H9 (cell line): Measurements from ENCODE around the gene SHC4. TPM values are rescaled to one million over a fixed set of nuclear protein-coding genes. Genes with fewer than 3 reads are reported as not detected.

Source experiments
- DNase-seq: peaks from one replicate; pipeline ENCODE4 v3.0.0-alpha.2; 2017
- H2AFZ ChIP-seq: one replicate; pipeline ENCODE4 v1.6.1; 2013; ENCODE audit warnings: mild to moderate bottlenecking, low read length, control low read depth, moderate library complexity
- H2AK5ac ChIP-seq: 2 replicates; pipeline ENCODE4 v1.6.1; 2013; ENCODE audit warnings: low read length, control low read depth, mixed read lengths; ENCODE audit not compliant: insufficient read length
- H2BK120ac ChIP-seq: one replicate; pipeline ENCODE4 v1.6.1; 2013; ENCODE audit warnings: low read depth, mild to moderate bottlenecking, low read length, control low read depth, inconsistent platforms; ENCODE audit not compliant: poor library complexity, severe bottlenecking
- H2BK12ac ChIP-seq: 2 replicates; pipeline ENCODE4 v1.6.1; 2013; ENCODE audit warnings: low read length, control low read depth, mixed read lengths, low read depth; ENCODE audit not compliant: insufficient read length
- H2BK15ac ChIP-seq: 2 replicates; pipeline ENCODE4 v1.6.1; 2013; ENCODE audit warnings: low read depth, low read length, control low read depth
- H2BK20ac ChIP-seq: one replicate; pipeline ENCODE4 v1.6.1; 2013; ENCODE audit warnings: low read depth, mild to moderate bottlenecking, low read length, control low read depth, inconsistent platforms; ENCODE audit not compliant: poor library complexity, severe bottlenecking
- H2BK5ac ChIP-seq: 2 replicates; pipeline ENCODE4 v1.6.1; 2013; ENCODE audit warnings: low read length, control low read depth, mixed read lengths; ENCODE audit not compliant: insufficient read length
- H3K14ac ChIP-seq: 2 replicates; pipeline ENCODE4 v1.6.1; 2013; ENCODE audit warnings: low read length, control low read depth; ENCODE audit not compliant: insufficient read depth
- H3K18ac ChIP-seq: 2 replicates; pipeline ENCODE4 v1.6.1; 2013; ENCODE audit warnings: low read depth, mild to moderate bottlenecking, mixed read lengths, low read length, control low read depth; ENCODE audit not compliant: insufficient read length
- H3K23ac ChIP-seq: 2 replicates; pipeline ENCODE4 v1.6.1; 2013; ENCODE audit warnings: low read length, control low read depth, mixed read lengths, low read depth; ENCODE audit not compliant: insufficient read length
- H3K23me2 ChIP-seq: 2 replicates; pipeline ENCODE4 v1.6.1; 2013; ENCODE audit warnings: low read depth, mild to moderate bottlenecking, mixed read lengths, low read length, control low read depth; ENCODE audit not compliant: insufficient read length, poor library complexity, severe bottlenecking
- H3K27ac ChIP-seq: 2 replicates; pipeline ENCODE4 v1.5.1; 2013; ENCODE audit warnings: low read length, control low read depth, mixed read lengths, low read depth; ENCODE audit not compliant: insufficient read length
- H3K27me3 ChIP-seq: 2 replicates; pipeline ENCODE4 v1.6.1; 2013; ENCODE audit warnings: low read length, control low read depth, inconsistent platforms; ENCODE audit not compliant: insufficient read depth
- H3K4ac ChIP-seq: 2 replicates; pipeline ENCODE4 v1.6.1; 2013; ENCODE audit warnings: low read depth, mild to moderate bottlenecking, control low read depth, inconsistent platforms, low read length, moderate library complexity
- H3K4me1 ChIP-seq: 2 replicates; pipeline ENCODE4 v1.6.1; 2013; ENCODE audit warnings: low read length, control low read depth, inconsistent platforms; ENCODE audit not compliant: insufficient read depth
- H3K4me2 ChIP-seq: 2 replicates; pipeline ENCODE4 v1.6.1; 2013; ENCODE audit warnings: low read length, control low read depth, mixed read lengths; ENCODE audit not compliant: insufficient read length, insufficient read depth
- H3K56ac ChIP-seq: 2 replicates; pipeline ENCODE4 v1.6.1; 2013; ENCODE audit warnings: low read depth, mild to moderate bottlenecking, mixed read lengths, low read length, control low read depth; ENCODE audit not compliant: insufficient read length
- H3K79me1 ChIP-seq: 2 replicates; pipeline ENCODE4 v1.6.1; 2013; ENCODE audit warnings: low read depth, mild to moderate bottlenecking, moderate library complexity, low read length, control low read depth, inconsistent platforms; ENCODE audit not compliant: insufficient read depth, poor library complexity, severe bottlenecking
- H3K79me2 ChIP-seq: 2 replicates; pipeline ENCODE4 v1.6.1; 2013; ENCODE audit warnings: low read length, control low read depth, inconsistent platforms; ENCODE audit not compliant: insufficient read depth
- H3K9ac ChIP-seq: 2 replicates; pipeline ENCODE4 v1.6.1; 2013; ENCODE audit warnings: low read length, control low read depth, mixed read lengths; ENCODE audit not compliant: insufficient read length; ENCODE audit errors: extremely low read depth
- H3K9me3 ChIP-seq: one replicate; pipeline ENCODE4 v1.6.1; 2013; ENCODE audit warnings: low read depth, low read length, inconsistent platforms; ENCODE audit not compliant: control insufficient read depth
- H3T11ph ChIP-seq: one replicate; pipeline ENCODE4 v1.6.1; 2013; ENCODE audit warnings: mild to moderate bottlenecking, low read length, control low read depth, inconsistent platforms
- H4K20me1 ChIP-seq: one replicate; pipeline ENCODE4 v1.6.1; 2013; ENCODE audit not compliant: control insufficient read depth, insufficient read length, insufficient read depth
- H4K5ac ChIP-seq: 2 replicates; pipeline ENCODE4 v1.6.1; 2013; ENCODE audit warnings: low read depth, mild to moderate bottlenecking, mixed read lengths, low read length, control low read depth; ENCODE audit not compliant: insufficient read length
- H4K8ac ChIP-seq: replicated peaks from 2 replicates; pipeline ENCODE4 v1.6.1; 2013; ENCODE audit warnings: low read length, control low read depth, mixed read lengths, low read depth; ENCODE audit not compliant: insufficient read length
- H4K91ac ChIP-seq: 2 replicates; pipeline ENCODE4 v1.6.1; 2013; ENCODE audit warnings: low read depth, mild to moderate bottlenecking, moderate library complexity, mixed read lengths, low read length, control low read depth; ENCODE audit not compliant: insufficient read length
- H3K27ac Mint-ChIP-seq, 3 experiments: 2 replicates in 2 of 3; 3 replicates in 1 of 3; pipeline ENCODE4 v1.8.0; 2020 to 2021; ENCODE audit warnings: mixed read lengths in 3 of 3, mild to moderate bottlenecking in 1 of 3, moderate library complexity in 1 of 3
- H3K27me3 Mint-ChIP-seq: 2 replicates; pipeline ENCODE4 v1.8.0; 2021; ENCODE audit warnings: low read depth, mild to moderate bottlenecking, moderate library complexity, mixed read lengths
- H3K36me3 Mint-ChIP-seq, 3 experiments: 2 replicates in 2 of 3; 3 replicates in 1 of 3; pipeline ENCODE4 v1.8.0; 2020 to 2021; ENCODE audit warnings: low read depth in 3 of 3, mixed read lengths in 3 of 3; ENCODE audit not compliant: insufficient read depth in 1 of 3
- H3K4me1 Mint-ChIP-seq, 2 experiments: 2 replicates each; pipeline ENCODE4 v1.8.0; 2020; ENCODE audit warnings: mixed read lengths in 2 of 2
- H3K4me3 Mint-ChIP-seq, 2 experiments: 2 replicates in 1 of 2; 3 replicates in 1 of 2; pipeline ENCODE4 v1.8.0; 2020 to 2021; ENCODE audit warnings: mild to moderate bottlenecking in 2 of 2, mixed read lengths in 2 of 2, moderate library complexity in 1 of 2
- H3K9me3 Mint-ChIP-seq, 2 experiments: 2 replicates in 1 of 2; 3 replicates in 1 of 2; pipeline ENCODE4 v1.8.0; 2020; ENCODE audit warnings: mild to moderate bottlenecking in 2 of 2, mixed read lengths in 2 of 2, moderate library complexity in 1 of 2
- total RNA-seq: library from RNA; stranded (reverse); gene quantifications from 2 replicates; pipeline ENCODE4 v1.2.1, GENCODE V29; 2021
- TF ChIP-seq, protein P1 (sequence below): fragments of 200-600 bp; sonication (generic); conservative IDR thresholded peaks from 3 replicates; pipeline ENCODE4 v1.8.0; 2021; ENCODE audit warnings: antibody characterized with exemption, mild to moderate bottlenecking

Gene SHC4
- total RNA-seq, 1 experiment from 2014 or later = 0.26 TPM

DNA sequence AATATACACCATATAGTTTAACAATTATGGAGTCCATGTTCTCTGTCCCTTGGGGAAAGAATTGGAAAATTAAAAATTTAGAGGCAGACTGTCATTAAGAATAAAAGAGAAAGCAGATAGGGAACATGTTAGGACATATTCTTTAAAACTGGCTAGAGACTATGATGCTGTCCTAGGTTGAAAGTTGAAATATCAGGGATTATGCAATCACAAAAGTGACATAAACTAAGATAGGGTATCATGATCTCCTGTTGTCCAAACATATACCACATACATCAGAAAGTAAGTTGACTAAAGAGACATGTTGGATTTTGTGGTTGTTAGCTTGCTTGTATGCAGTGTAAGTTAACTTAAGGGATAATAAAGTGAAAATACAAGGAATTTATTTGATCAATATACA, 95.7 kb downstream of the SHC4 start:
- Histone ChIP-seq H3K79me1 (no peaks in the 10 kb centered on the region), H3K9ac (no peak overlapping the region), H2BK5ac (no peak overlapping the region), H3K4me2 (no peak overlapping the region), H4K20me1 (no peaks in the 10 kb centered on the region), H2BK12ac (no peak overlapping the region), H2AK5ac (no peak overlapping the region), H4K8ac (no peak overlapping the region), H3K23ac (no peak overlapping the region), H3K56ac (no peak overlapping the region), H3K4ac (no peak overlapping the region), H3T11ph (no peak overlapping the region), H3K18ac (no peak overlapping the region), H2AFZ (no peak overlapping the region), H3K9me3 (no peaks in the 10 kb centered on the region), H4K91ac (no peak overlapping the region), H2BK15ac (no peak overlapping the region), H3K27ac (no peak overlapping the region), H2BK20ac (no peak overlapping the region), H4K5ac (no peak overlapping the region), H3K27me3 (no peaks in the 10 kb centered on the region), H3K14ac (no peak overlapping the region), H2BK120ac (no peak overlapping the region), H3K23me2 (no peaks in the 10 kb centered on the region), H3K79me2 (no peaks in the 10 kb centered on the region), H3K4me1 (no peaks in the 10 kb centered on the region; the same call in 1 of the 2 replicates)
- TF ChIP-seq, protein P1, sequence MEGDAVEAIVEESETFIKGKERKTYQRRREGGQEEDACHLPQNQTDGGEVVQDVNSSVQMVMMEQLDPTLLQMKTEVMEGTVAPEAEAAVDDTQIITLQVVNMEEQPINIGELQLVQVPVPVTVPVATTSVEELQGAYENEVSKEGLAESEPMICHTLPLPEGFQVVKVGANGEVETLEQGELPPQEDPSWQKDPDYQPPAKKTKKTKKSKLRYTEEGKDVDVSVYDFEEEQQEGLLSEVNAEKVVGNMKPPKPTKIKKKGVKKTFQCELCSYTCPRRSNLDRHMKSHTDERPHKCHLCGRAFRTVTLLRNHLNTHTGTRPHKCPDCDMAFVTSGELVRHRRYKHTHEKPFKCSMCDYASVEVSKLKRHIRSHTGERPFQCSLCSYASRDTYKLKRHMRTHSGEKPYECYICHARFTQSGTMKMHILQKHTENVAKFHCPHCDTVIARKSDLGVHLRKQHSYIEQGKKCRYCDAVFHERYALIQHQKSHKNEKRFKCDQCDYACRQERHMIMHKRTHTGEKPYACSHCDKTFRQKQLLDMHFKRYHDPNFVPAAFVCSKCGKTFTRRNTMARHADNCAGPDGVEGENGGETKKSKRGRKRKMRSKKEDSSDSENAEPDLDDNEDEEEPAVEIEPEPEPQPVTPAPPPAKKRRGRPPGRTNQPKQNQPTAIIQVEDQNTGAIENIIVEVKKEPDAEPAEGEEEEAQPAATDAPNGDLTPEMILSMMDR = no peak
- H3K27me3 Mint-ChIP-seq = no peaks in the 10 kb centered on the region; the same call in 1 of the 2 replicates
- no peak overlapping the region for H3K4me3 Mint-ChIP-seq
- H3K9me3 Mint-ChIP-seq = no peaks in the 10 kb centered on the region
- H3K27ac Mint-ChIP-seq = no peak overlapping the region
- no peaks in the 10 kb centered on the region; a peak in 2 of 7 replicates for H3K36me3 Mint-ChIP-seq
- peaks cover 9 to 12% of the 10 kb centered on the region in 2 experiments for H3K4me1 Mint-ChIP-seq
- DNase-seq = no peak
